22Rv1 (cell line): ENCODE results near the gene ZBTB40.

Experiments
- CTCF ChIP-seq: fragments of 450-650 bp; IDR thresholded peaks from 2 replicates; pipeline ENCODE4 v1.5.1; 2017; ENCODE audit warnings: mild to moderate bottlenecking
- ZFX ChIP-seq: fragments of 450-650 bp; IDR thresholded peaks from 2 replicates; pipeline ENCODE4 v1.6.1; 2017; ENCODE audit warnings: antibody characterized with exemption, borderline replicate concordance

- TF ChIP-seq CTCF (no peak), ZFX (no peak)
Measured at GRCh38 chr1:22535399-22535798, 83.7 kb downstream of the ZBTB40 start.
